Posterior cingulate gyrus (tissue), 11 donors: ENCODE measurements around the gene MPZL1.

Experiments used
- DNase-seq, 10 donors: peaks; one replicate each; pipeline versions ENCODE4 v3.0.0 to v3.0.0-alpha.2; 2020 to 2021; ENCODE audit warnings: mixed read lengths in 3 of 10
- intact Hi-C: fragments of 100-400 bp; cut with DNase I; formaldehyde crosslinking; loops from one replicate; pipeline ENCODE4 v1.15.1; 2023

MPZL1 gene

DNA sequence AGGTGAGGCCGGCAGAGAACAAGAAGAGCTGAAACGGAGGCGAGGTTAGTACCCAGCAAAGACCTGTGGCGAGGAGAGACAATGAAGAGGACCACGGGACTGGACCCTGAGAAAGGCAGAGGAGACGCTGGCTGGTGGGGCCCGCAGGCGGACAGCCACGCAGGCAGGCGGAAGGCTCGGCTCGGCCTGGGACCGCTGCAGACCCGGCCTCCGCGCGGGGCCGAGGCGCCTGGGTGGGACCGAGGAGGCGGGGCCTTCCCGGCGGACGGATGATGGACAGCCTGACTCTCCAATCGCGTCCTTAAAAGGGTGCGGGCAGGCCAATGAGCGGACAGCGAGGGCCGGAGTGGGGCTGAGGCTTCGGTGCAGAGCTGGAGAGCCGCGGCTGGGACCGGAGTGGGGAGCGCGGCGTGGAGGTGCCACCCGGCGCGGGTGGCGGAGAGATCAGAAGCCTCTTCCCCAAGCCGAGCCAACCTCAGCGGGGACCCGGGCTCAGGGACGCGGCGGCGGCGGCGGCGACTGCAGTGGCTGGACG lies at the start of gene MPZL1:
MPZL1 (plus strand) TSS at position 366 of the 535 bp plus-strand sequence. CDS start 170 bp downstream, outside the sequence.
- intact Hi-C loops: loop anchor here (1.0 to 5.0 kb wide), 3 partner anchors 41 to 216 kb away; partner anchors contain the start of genes DCAF6 and MPC2

DNA sequence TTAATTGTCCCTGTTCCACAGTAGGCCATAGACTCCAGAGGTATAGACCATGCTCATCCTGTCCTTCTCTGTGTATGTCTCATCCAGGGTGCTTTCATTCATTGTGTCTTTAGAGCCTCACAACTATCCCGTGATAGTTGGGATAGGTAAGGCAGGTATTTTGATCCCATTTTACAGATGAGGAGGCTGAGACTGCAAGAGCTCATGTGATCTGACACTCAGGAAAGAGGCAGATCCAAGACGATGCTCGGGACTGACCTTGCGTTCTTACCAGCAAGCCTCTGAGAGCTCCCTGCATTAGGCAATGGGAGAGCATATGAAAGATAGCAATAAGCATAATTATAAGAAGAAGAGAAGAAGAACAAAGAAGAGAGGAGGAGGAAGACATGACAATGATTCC lies 49.0 kb upstream of the MPZL1 start:
- intact Hi-C loops: no loop called here

More for the DNA sequence above, at the start of gene MPZL1:
- peak; percentile 95 to 99 (median 98) for DNase-seq

DNA sequence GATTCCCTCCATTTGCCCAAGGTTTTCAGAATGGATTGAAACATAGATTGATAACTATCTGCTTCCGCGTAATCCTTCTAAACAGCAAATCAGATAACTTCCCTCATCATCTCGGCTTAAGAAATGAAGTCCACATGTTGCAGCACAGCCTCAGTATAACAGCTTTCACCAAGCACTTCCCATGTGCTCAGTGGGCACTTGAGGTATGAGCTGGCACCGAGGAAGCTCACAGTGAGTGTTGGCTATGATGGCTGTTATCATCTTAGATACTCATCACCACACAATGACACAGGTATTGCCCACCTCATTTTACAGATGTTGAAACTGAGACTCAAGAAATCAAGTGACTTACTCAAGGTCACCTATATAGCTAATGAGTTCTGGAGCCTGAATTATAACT lies 48.5 kb upstream of the MPZL1 start:
- no peak for DNase-seq
- intact Hi-C loops: no loop called here

More for the DNA sequence above, 49.0 kb upstream of the MPZL1 start:
- DNase-seq: no peak

DNA sequence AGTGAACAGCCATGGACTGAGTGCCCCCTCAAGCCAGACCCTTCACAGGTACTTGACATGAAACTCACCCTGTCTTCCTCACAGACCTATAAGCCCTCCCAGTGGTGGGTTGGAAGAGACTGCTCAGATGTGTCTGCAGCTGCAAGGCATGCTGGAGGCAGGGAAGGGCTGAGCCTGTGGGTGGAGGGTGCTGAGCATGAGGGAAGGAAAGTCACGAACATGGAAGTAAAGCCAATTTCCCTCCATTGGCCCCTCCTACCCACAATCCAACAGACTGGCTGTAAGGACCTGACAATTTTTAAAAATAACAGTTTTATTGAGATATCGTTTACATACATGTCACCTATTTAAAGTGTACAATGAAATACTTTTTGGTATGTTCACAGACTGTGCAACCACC lies 47.6 kb upstream of the MPZL1 start:
- no peak for DNase-seq
- intact Hi-C loops: no loop called here

DNA sequence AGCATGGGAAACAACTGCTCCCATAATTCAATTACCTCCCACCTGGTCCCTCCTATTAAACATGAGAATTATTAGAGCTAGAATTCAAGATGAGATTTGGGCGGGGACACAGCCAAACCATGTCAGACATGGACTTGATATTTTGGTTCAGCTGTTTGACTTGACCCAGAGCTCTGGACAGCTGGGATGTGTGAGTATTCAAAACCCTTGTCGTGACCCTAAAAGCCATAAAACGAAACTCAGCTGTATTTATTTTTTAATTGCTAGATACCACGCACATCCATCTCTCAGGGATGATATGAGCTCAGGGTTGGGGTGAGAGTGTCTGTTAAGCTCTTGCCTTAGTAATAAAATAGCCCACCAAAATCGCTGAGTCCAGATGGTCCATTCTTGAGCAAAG lies 46.3 kb upstream of the MPZL1 start:
- DNase-seq: no peak
- intact Hi-C loops: no loop called here

DNA sequence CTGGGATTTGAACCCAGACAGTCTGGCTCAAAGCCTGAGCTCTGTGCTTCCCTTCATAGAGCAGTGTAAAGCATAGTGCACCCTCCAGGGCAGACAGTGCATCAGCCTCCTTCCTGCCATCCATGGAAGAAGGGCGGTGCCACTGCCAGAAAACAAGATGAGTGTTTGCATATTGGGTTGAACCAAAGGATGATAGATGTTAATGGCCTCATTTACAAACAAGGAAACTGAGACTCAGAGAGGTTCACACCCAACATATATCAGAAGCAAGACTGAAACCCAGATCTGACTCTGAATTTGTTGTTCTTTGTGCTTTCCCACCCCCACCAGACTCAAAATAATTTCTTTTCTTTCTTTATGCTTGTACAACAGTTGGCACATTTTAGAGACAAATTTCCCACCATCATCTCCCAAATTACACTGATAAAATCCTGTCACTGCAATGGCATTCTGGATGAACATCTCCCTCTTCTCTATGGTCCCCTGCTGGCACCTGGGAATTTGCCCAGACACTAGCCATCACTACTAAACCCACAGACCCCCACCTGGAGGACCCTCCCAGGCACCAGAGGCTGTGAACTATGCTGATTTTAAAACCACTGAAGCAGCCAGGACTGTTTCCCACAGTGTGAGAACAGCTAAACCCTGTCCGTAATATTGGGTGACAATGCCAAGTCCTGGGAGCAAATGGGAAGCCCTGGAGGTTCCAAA lies 45.4 kb upstream of the MPZL1 start:
- intact Hi-C loops: no loop called here

DNA sequence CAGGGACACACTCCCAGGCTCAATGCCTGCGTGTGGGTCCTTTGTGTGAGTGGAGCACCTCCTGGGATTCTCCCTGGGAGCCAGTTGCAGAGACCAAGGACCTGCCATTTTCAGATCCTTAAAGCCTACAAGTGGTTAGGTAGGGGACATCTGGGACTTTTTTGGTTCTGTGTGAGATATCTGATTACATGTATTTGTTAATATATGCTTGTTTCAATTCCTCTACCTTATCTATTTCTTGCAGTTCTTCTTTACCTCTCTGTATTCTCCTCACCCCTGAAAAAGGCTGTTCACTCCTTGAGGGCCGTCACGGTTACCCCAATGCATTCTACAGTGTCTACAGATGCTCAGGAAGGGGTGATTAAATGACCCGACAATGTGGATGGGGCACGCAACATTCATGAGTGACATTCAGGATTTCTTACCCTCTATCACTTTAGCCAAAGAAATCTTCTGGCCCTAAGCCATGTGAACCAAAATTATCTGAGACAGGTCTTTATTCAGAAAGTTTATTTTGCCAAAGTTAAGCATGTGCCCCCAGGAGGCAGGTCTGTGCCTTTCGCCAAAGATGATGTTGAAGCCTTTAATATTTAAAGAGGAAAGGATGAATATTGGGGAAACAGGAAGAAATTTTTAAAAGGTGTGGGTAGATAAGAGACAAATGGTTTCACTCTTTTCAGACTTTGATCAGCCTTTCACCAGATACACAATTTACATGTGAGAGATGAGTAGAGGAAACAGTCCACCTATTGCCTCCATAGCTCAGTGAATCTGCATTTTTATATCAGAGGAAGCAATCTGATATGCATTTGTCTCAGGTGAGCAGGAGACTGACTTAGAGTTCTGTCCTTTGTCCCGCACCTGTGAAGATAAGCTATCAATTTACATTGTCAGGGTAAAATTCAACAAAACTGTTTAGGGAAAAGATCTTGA lies 44.6 kb upstream of the MPZL1 start:
- DNase-seq: no peak
- intact Hi-C loops: no loop called here

More for the DNA sequence above, 45.4 kb upstream of the MPZL1 start:
- no peak for DNase-seq

DNA sequence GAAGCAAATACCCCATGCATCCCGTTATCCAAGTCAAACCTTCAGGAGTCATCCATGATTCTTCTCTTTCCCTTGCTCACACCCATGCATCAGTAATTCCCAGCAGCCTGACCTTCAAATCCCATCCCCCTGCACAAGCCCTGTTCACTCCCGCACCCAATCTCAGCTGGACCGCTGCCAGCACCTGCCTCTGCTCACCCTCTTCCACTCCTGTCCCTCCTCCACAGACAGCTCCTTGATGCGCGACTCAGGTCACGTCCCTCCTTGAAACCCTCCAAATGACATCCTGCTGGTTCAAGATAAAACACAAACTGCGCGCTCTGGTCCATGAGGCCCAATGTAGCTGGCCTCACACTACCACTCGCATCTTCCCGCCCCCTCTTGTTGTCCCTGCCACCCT lies 43.4 kb upstream of the MPZL1 start:
- DNase-seq: no peak
- intact Hi-C loops: no loop called here

DNA sequence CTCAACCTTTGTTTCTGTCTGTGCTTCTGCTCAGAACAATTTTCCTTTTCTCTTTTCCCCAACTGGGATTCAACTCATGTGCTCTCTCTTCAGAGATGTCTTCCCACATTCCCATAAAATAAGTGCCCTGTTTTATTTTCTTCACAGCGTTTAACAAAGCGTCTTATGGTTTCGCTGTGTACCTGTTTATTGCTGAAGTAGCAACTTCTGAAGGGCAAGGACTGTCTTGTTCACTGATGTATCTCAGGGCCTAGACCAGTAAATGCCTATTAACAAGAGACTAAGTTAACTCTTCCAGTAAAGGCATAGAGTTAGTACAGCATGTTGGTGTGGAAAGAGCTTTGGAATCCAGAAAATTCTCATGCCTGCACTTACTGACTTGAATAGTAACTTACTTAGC lies 42.9 kb upstream of the MPZL1 start:
- no peak for DNase-seq
- intact Hi-C loops: no loop called here

DNA sequence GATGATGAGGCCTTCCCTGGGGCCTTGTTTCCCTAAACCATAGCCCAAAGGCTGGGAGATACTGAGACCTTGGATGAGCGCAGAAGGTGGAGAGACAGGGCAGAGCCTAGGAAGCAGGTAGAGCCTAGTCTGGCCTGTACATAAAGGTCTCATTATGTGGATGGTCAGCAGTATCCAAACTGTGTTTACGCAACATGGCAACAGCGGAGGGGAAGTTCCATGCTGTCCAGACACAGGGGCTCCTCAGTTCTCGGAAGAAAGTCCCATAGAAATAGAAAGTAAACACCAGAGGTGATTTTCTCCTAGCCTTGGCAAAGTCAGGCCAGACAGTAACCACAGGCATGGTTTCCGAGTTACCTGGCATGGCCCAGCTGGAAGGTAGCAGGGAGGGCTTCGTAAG lies 42.1 kb upstream of the MPZL1 start:
- intact Hi-C loops: loop anchor here (10.0 kb wide), 1 partner anchor 125 kb away; the partner anchor contains the start of gene CREG1
- no peak for DNase-seq

DNA sequence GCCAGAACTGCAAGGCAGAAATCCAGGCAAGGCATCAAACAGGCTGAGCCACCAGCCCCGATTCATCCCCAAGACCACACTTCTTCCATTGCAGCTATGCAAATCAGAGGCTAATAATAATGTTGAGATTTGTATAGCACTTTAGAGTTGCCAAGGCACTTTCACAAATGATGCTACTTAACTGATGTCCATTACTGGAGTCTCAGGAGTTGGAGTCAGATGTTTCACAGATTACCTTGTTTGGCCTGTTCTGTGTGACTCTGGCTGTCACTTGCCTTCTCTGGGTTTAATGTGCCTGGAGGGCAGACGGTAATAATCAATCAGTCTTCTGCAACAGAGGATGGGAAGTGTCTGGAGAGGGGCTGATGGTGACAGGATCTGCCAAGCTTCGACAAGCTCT lies 40.8 kb upstream of the MPZL1 start:
- intact Hi-C loops: loop anchor here (10.0 kb wide), 1 partner anchor 126 kb away; the partner anchor contains the start of gene CREG1
- no peak for DNase-seq

DNA sequence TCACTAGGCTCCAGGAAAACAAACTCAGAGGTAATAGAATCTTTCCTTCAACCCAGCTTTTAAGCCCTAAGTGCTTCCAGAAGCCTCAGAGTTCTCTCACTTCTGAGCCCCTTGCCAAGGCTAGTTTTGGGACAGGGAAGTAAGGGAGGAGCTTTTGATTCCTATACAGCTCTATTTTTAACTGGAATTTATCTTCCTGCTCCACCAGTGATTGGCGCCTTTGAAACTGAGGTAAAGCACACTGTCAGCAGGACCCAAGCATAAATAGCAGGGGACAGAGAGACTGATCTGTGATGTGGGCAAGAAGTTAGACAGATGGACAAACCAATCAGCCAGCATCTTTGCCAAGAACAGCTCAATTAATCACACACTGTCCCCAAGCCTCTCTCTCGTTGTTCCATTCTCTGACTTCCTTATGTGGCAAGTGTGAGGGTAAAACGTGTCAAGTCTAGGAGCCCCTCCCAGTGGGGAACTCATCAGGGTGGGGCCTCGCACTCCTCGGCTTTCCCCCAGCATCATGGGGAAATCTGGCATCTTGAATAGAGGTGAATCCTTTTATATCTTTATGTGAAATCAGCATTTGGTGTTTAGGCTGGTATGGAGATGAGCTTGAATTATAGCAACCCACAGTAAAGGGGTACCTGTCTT lies 40.2 kb upstream of the MPZL1 start:
- DNase-seq: no peak
- intact Hi-C loops: loop anchor here (10.0 kb wide), 1 partner anchor 127 kb away; the partner anchor contains the start of gene CREG1

DNA sequence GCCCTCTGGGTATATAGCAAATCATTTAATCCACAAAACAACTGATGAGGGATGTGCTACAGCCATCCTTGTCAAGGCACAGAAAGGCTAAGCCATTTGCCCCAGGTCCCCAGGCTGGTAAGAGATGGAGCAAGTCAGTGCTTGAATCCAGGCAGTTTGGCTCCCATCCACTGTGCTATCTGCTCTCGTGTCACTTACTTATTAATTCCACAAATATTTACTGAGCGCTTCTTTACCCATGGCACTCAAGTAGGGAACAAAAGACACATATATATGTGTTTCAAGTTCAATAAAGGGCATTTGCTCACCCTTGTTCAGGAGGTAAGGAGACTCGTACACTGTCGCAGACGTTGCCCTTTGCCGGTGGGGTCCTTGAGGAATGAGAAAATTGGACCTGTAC lies 38.6 kb upstream of the MPZL1 start:
- DNase-seq: no peak
- intact Hi-C loops: loop anchor here (10.0 kb wide), 1 partner anchor 128 kb away; the partner anchor contains the start of gene CREG1

DNA sequence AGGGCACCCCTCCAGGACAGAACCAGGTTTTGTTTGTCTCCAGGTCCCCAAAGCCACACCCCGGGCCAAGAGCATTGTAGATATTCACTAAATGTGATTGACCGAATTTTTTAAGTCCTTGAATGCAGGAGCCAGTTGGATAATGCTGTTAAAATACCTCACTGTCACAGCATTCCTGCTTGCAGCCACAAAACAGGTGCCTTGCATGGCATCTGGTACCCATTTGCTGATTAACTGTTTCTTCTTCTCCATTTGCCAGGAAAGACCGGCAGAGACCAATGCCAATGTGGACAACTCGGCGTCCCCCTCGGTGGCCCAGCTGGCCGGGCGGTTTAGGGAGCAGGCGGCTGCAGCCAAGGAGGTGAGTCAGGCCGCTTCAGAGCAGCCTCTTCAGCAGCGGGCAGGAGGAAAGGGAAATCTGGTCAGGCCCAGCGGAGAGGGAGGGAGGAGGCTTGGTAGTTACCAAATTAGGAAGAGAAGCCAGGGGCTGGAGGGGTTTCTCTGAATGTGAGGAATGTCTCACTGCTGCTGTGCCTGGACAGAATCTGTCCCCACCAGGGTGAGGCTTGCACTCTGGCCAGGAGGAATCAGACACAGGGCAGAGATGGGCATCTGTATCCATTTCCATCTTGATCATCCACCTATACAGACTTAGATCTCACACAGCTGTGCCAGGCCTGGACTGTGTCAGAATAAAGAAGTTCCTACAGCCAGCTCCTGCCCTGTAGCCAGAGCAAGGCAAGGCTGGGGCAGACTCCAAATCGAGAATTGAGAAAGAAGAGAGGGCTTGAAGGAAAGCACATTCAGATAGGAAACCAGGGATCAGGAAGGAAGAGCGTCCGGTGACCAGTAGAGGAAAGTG lies 37.9 kb upstream of the MPZL1 start:
- intact Hi-C loops: loop anchor here (10.0 kb wide), 1 partner anchor 129 kb away; the partner anchor contains the start of gene CREG1
- no peak for DNase-seq

DNA sequence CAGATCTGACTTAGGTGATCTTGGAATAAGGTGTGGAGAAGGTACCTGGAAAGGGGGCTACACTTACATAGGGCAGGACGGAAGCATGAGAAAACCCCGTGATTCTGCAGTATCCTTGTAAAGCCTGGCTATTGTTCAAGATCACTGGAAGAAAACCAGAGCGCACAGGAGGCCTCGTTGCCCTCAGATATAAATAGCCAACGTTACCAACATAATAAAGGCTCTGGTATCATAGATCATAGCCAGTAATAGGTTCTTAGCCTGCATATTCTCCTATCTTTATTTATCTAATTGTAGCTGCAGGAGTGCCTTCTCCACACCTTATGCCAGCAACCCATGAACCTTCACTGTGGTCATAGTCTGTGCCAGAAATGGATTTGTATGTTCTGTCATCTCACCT lies 35.9 kb upstream of the MPZL1 start:
- DNase-seq: no peak
- intact Hi-C loops: loop anchor here (10.0 kb wide), 1 partner anchor 131 kb away; the partner anchor contains the start of gene CREG1

DNA sequence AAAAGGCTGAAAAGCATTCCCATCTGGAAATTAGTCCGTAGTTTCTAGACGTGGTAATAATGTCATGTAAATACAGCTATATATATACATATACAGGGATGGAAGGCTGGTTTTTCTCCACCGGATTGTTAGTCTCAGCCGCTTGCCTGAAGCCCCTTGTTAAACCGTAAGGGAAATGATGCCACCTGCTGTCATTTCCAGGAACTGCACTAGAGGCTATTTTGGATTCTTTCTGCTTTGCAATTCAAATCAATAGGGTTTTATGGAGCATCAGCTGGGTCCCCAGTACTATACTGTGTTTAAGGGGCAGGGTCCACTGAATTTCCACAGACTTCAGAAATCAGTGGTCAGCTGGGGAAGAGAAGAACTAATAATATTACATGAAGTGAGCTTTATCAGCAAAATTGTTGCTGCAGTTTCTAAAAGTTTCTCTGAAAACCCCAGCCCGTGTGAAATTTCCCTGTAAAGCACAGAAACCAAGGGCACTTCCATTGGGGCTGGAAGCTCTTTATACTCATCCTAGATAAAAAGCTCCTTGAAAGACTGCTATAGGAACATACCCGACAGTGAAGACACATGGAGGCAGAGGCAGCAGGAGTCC lies 33.8 kb upstream of the MPZL1 start:
- DNase-seq: peak in 5 of 10 donors; percentile 33 to 79 (median 74)
- intact Hi-C loops: loop anchor here (2.0 to 10.0 kb wide), 2 partner anchors 87 to 133 kb away; partner anchors contain the start of gene CREG1

DNA sequence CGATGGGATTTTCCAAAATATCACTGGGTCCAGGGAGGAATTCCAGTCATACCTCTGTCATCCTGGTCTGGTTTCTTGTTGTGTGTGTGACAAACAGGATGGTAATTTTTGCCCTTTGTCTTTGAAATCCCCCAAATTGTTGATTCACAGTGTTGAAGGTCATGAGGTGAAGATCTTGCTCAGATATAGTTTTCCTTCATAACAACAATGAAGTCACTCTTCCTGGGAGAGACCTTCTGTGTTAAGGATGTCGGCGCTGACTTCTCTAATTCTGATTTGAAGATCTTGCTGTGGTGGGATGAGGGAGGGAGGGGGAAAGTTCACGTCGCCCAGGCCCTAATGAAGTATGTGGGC lies 32.2 kb upstream of the MPZL1 start:
- no peak for DNase-seq
- intact Hi-C loops: loop anchor here (2.0 to 10.0 kb wide), 2 partner anchors 89 to 135 kb away; partner anchors contain the start of gene CREG1

DNA sequence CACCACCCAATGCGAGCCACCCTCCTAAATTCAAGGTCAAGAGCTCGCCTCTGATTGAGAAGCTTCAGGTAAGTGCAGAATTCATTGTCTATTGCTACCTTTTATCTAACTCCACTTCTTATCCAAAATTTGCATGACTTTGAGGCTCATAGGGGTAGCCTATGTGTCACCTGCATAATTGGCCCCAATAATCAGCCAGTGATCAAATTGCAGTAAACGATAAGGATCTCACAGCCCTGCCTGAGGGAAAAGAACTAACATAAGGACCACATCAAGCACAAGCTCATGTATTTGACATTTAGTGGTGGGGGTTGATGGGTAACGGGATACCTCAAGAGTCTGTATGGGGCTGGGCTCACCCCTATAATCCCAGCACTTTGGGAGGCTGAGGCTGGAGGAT lies 31.7 kb upstream of the MPZL1 start:
- intact Hi-C loops: no loop called here
- DNase-seq: no peak
